Activated CD8-positive, alpha-beta memory T cell treated with anti-CD3 and anti-CD28 coated beads for 48 hours (primary cell): Measurements from ENCODE around the gene BCORL1.

ENCODE experiments used
- DNase-seq, 3 experiments: peaks; one replicate each; pipeline ENCODE4 v3.0.0-alpha.2; 2020; ENCODE audit warnings: low read depth in 2 of 3, low spot score in 2 of 3

Gene BCORL1

GRCh38 chrX:129961180-129962083 is 21.0 kb upstream of the BCORL1 start:
- DNase-seq = peak in 1 of 3 experiments; percentile 45

GRCh38 chrX:129963729-129964128 is 18.7 kb upstream of the BCORL1 start:
- no peak for DNase-seq

GRCh38 chrX:129965166-129965565 is 17.3 kb upstream of the BCORL1 start:
- no peak for DNase-seq

- DNase-seq = no peak
Observed at GRCh38 chrX:129968968-129969367, 13.5 kb upstream of the BCORL1 start.

- no peak for DNase-seq
Observed at GRCh38 chrX:129976441-129976840, 6.0 kb upstream of the BCORL1 start.

GRCh38 chrX:129979207-129979920 is 3.1 kb upstream of the BCORL1 start:
- DNase-seq = no peak

- no peak for DNase-seq
Observed at GRCh38 chrX:129980001-129980401, 2.4 kb upstream of the BCORL1 start.

- no peak for DNase-seq
Observed at GRCh38 chrX:129980540-129981199, 1.8 kb upstream of the BCORL1 start.

GRCh38 chrX:129981200-129981553 is 1.3 kb upstream of the BCORL1 start:
- no peak for DNase-seq

GRCh38 chrX:129981752-129982299 is 609 bp upstream of the BCORL1 start:
- no peak for DNase-seq

- DNase-seq = no peak
Observed at GRCh38 chrX:129983575-129984110, 1.2 kb downstream of the BCORL1 start.

- DNase-seq = no peak
Observed at GRCh38 chrX:129984111-129984958, 1.9 kb downstream of the BCORL1 start.

- no peak for DNase-seq
Observed at GRCh38 chrX:129987871-129988270, 5.4 kb downstream of the BCORL1 start.

GRCh38 chrX:129992181-129992580 is 9.7 kb downstream of the BCORL1 start:
- no peak for DNase-seq

- DNase-seq = no peak
Observed at GRCh38 chrX:129996120-129996519, 13.7 kb downstream of the BCORL1 start.

GRCh38 chrX:129997086-129997485 is 14.7 kb downstream of the BCORL1 start:
- DNase-seq = no peak

- no peak for DNase-seq
Observed at GRCh38 chrX:129998021-129998420, 15.6 kb downstream of the BCORL1 start.

- no peak for DNase-seq
Observed at GRCh38 chrX:130001893-130002292, 19.5 kb downstream of the BCORL1 start.

GRCh38 chrX:130002541-130002940 is 20.1 kb downstream of the BCORL1 start:
- DNase-seq = no peak

- DNase-seq = no peak
Observed at GRCh38 chrX:130005089-130005807, 22.8 kb downstream of the BCORL1 start.
